DOHH2 (cell line): ENCODE results near the gene BLOC1S1.

Experiments
- H3F3A ChIP-seq: fragments of 200-600 bp; sonication (generic), shearing (Covaris generic); 2 replicates; pipeline ENCODE4 v1.6.0; 2016; ENCODE audit warnings: antibody characterized with exemption, mild to moderate bottlenecking; ENCODE audit not compliant: control insufficient read depth, insufficient read depth
- H3K27ac ChIP-seq: fragments of 200-600 bp; sonication (generic); 2 replicates; pipeline ENCODE4 v1.5.1; 2014; ENCODE audit warnings: low read depth, mild to moderate bottlenecking, low read length, moderate library complexity
- H3K27me3 ChIP-seq: fragments of 200-600 bp; sonication (generic); 2 replicates; pipeline ENCODE4 v1.6.1; 2014; ENCODE audit warnings: mild to moderate bottlenecking, low read length, mixed read lengths; ENCODE audit not compliant: control insufficient read depth
- H3K36me3 ChIP-seq: fragments of 200-600 bp; sonication (generic); 2 replicates; pipeline ENCODE4 v1.6.1; 2014; ENCODE audit warnings: mild to moderate bottlenecking, low read length, moderate library complexity, mixed read lengths; ENCODE audit not compliant: control insufficient read depth
- H3K4me1 ChIP-seq: fragments of 200-600 bp; sonication (generic); 2 replicates; pipeline ENCODE4 v1.6.1; 2014; ENCODE audit warnings: mild to moderate bottlenecking, low read length, mixed read lengths; ENCODE audit not compliant: control insufficient read depth
- H3K4me2 ChIP-seq: fragments of 200-600 bp; sonication (generic); 2 replicates; pipeline ENCODE4 v1.6.0; 2014; ENCODE audit warnings: mild to moderate bottlenecking, low read length, moderate library complexity
- H3K4me3 ChIP-seq: fragments of 200-600 bp; sonication (generic); 2 replicates; pipeline ENCODE4 v1.5.1; 2014; ENCODE audit warnings: mild to moderate bottlenecking, low read length, mixed read lengths
- H3K79me2 ChIP-seq: fragments of 200-600 bp; sonication (generic); 2 replicates; pipeline ENCODE4 v1.6.1; 2014; ENCODE audit warnings: mild to moderate bottlenecking, low read length, mixed read lengths; ENCODE audit not compliant: control insufficient read depth
- H3K9me2 ChIP-seq: fragments of 200-600 bp; sonication (generic); replicated peaks from 2 replicates; pipeline ENCODE4 v1.6.1; 2014; ENCODE audit warnings: mild to moderate bottlenecking, low read length, mixed read lengths; ENCODE audit not compliant: control insufficient read depth
- H3K9me3 ChIP-seq: fragments of 200-600 bp; sonication (generic); 2 replicates; pipeline ENCODE4 v1.6.1; 2014; ENCODE audit warnings: antibody characterized with exemption, low read length, mixed read lengths; ENCODE audit not compliant: control insufficient read depth, insufficient read depth
- H4K20me1 ChIP-seq: fragments of 200-600 bp; sonication (generic); 2 replicates; pipeline ENCODE4 v1.6.0; 2014; ENCODE audit warnings: low read depth, mild to moderate bottlenecking, antibody characterized with exemption, low read length, moderate library complexity; ENCODE audit not compliant: control insufficient read depth, insufficient read depth
- CTCF ChIP-seq: fragments of 200-600 bp; sonication (generic); IDR thresholded peaks from one replicate; pipeline ENCODE4 v1.5.1; 2014; ENCODE audit warnings: antibody characterized with exemption, mild to moderate bottlenecking, low read depth, low read length; ENCODE audit not compliant: poor library complexity, severe bottlenecking
- EZH2phosphoT487 ChIP-seq: fragments of 200-600 bp; sonication (generic); IDR thresholded peaks from 2 replicates; pipeline ENCODE4 v1.6.1; 2017; ENCODE audit warnings: borderline replicate concordance, mild to moderate bottlenecking, antibody characterized with exemption, low read length, moderate library complexity, mixed read lengths

The BLOC1S1 gene

GRCh38 chr12:55732288-55732687 lies 16.4 kb downstream of the BLOC1S1 start:
- Histone ChIP-seq H3F3A (peaks cover 9% of the 10 kb centered on the region), H4K20me1 (no peaks in the 10 kb centered on the region), H3K4me3 (no peak overlapping the region), H3K4me2 (no peak overlapping the region), H3K9me3 (no peaks in the 10 kb centered on the region), H3K27me3 (no peaks in the 10 kb centered on the region), H3K4me1 (peaks cover 26% of the 10 kb centered on the region), H3K36me3 (no peaks in the 10 kb centered on the region), H3K27ac (no peak overlapping the region), H3K9me2 (no peaks in the 10 kb centered on the region), H3K79me2 (peaks cover 7% of the 10 kb centered on the region)
- TF ChIP-seq EZH2phosphoT487 = no peak

GRCh38 chr12:55733021-55733555 lies 17.2 kb downstream of the BLOC1S1 start:
- H3F3A ChIP-seq = peaks cover 9% of the 10 kb centered on the region
- H3K9me2 ChIP-seq = no peaks in the 10 kb centered on the region
- H3K9me3 ChIP-seq = no peaks in the 10 kb centered on the region
- H4K20me1 ChIP-seq = no peaks in the 10 kb centered on the region
- TF ChIP-seq EZH2phosphoT487 (no peak), CTCF (no peak)
- no peak overlapping the region for H3K4me2 ChIP-seq
- H3K36me3 ChIP-seq = no peaks in the 10 kb centered on the region
- peaks cover 28% of the 10 kb centered on the region for H3K4me1 ChIP-seq
- H3K4me3 ChIP-seq = no peak overlapping the region
- H3K79me2 ChIP-seq = peaks cover 1% of the 10 kb centered on the region
- H3K27me3 ChIP-seq = no peaks in the 10 kb centered on the region
- H3K27ac ChIP-seq = no peak overlapping the region

- Histone ChIP-seq H3K79me2 (no peaks in the 10 kb centered on the region), H3K9me3 (no peaks in the 10 kb centered on the region), H3K27ac (no peak overlapping the region), H3K4me1 (peaks cover 32% of the 10 kb centered on the region), H3K27me3 (no peaks in the 10 kb centered on the region), H4K20me1 (no peaks in the 10 kb centered on the region), H3F3A (peaks cover 11% of the 10 kb centered on the region), H3K4me3 (no peak overlapping the region), H3K4me2 (no peak overlapping the region), H3K36me3 (no peaks in the 10 kb centered on the region), H3K9me2 (no peaks in the 10 kb centered on the region)
- TF ChIP-seq EZH2phosphoT487 (no peak), CTCF (no peak)
These were observed 18.0 kb downstream of the BLOC1S1 start for GRCh38 chr12:55733858-55734257.

GRCh38 chr12:55734595-55734994 lies 18.7 kb downstream of the BLOC1S1 start:
- no peak overlapping the region for H3K4me3 ChIP-seq
- H3F3A ChIP-seq = peaks cover 11% of the 10 kb centered on the region
- H3K9me2 ChIP-seq = no peaks in the 10 kb centered on the region
- H3K4me1 ChIP-seq = peaks cover 32% of the 10 kb centered on the region
- TF ChIP-seq EZH2phosphoT487 (no peak), CTCF (no peak)
- H3K9me3 ChIP-seq = no peaks in the 10 kb centered on the region
- no peaks in the 10 kb centered on the region for H3K36me3 ChIP-seq
- no peaks in the 10 kb centered on the region for H3K27me3 ChIP-seq
- no peak overlapping the region for H3K4me2 ChIP-seq
- no peaks in the 10 kb centered on the region for H4K20me1 ChIP-seq
- no peak overlapping the region for H3K27ac ChIP-seq
- H3K79me2 ChIP-seq = no peaks in the 10 kb centered on the region
